Ovary (tissue), 9 donors: ENCODE results near the gene CNEP1R1. TPM values are rescaled to one million over a fixed set of nuclear protein-coding genes. Genes with fewer than 3 reads are reported as not detected.

Experiments used
- DNase-seq, 5 donors: peaks; one replicate each; pipeline ENCODE4 v3.0.0-alpha.2; 2019 to 2020
- H3K27ac ChIP-seq, 2 donors: fragments of 200-600 bp; one replicate each; pipeline versions ENCODE4 v1.5.1 to v1.8.0; 2019 to 2022
- H3K27me3 ChIP-seq: fragments of 200-600 bp; one replicate; pipeline ENCODE4 v1.8.0; 2022
- H3K36me3 ChIP-seq: fragments of 200-600 bp; sonication (generic); one replicate; pipeline ENCODE4 v1.5.1; 2019
- H3K4me1 ChIP-seq: one replicate; pipeline ENCODE4 v1.8.1; 2013; ENCODE audit warnings: mild to moderate bottlenecking, moderate library complexity; ENCODE audit not compliant: insufficient read depth
- H3K4me3 ChIP-seq: fragments of 200-600 bp; sonication (generic); one replicate; pipeline ENCODE4 v1.5.1; 2017
- H3K9me3 ChIP-seq, 2 donors: fragments of 200-600 bp in 1 of 2; sonication (generic) in 1 of 2; one replicate each; pipeline versions ENCODE4 v1.5.1 to v1.8.1; 2013 to 2019; ENCODE audit warnings: mild to moderate bottlenecking in 1 of 2, moderate library complexity in 1 of 2
- EP300 ChIP-seq: sonication (generic); formaldehyde crosslinking; IDR thresholded peaks from one replicate; pipeline ENCODE4 v1.6.1; 2017; ENCODE audit warnings: antibody characterized with exemption
- POLR2A ChIP-seq: fragments of 450-650 bp; IDR thresholded peaks from one replicate; pipeline ENCODE4 v1.6.1; 2017; ENCODE audit warnings: antibody characterized with exemption, mild to moderate bottlenecking, moderate library complexity
- WGBS, 3 donors: extraction: QIAGEN DNeasy Blood & Tissue Kit in 1 of 3; methylation state at CpG; one replicate each; pipeline versions ENCODE4 v1.1.5 to v1.1.7; 2013 to 2017; 5-methylcytosine and 5-hydroxymethylcytosine counted together
- intact Hi-C, 4 donors: fragments of 100-400 bp; cut with DNase I; formaldehyde crosslinking; loops; one replicate each; pipeline versions ENCODE4 v1.11.0 to v1.15.1; 2022 to 2023
- polyA plus RNA-seq, 2 donors: library from polyadenylated mRNA; stranded (reverse); fragments of 200-250 nt in 1 of 2; fragments of 350-450 nt in 1 of 2; fragmentation: Illumina TruSeq in 1 of 2; extraction: RNeasy Lipid Tissue Mini Kit (QIAGEN cat#74804) in 1 of 2; gene quantifications; one replicate each; pipeline ENCODE4 v1.2.3, GENCODE V29; 2013 to 2014
- total RNA-seq, 7 donors: library from RNA; depleted of rRNA in 2 of 7; stranded (reverse); fragments of >200 nt in 2 of 7; fragmentation: NEBNext Ultra II Directional in 3 of 7; extraction: Animal tissue kit (Norgen Biotek cat#: 25700) in 3 of 7; gene quantifications; one replicate each; pipeline versions ENCODE4 v1.1.0 to v1.2.4, GENCODE V29; 2016 to 2023
- TF ChIP-seq, protein P1 (sequence below), 3 donors: fragments of 450-650 bp in 2 of 3; fragments of 200-600 bp in 1 of 3; IDR thresholded peaks; one replicate each; pipeline versions ENCODE4 v1.5.1 to v1.8.0; 2016 to 2022; ENCODE audit warnings: antibody characterized with exemption in 3 of 3, mild to moderate bottlenecking in 1 of 3
- donor health status: DM: no; HTN: no; CAD: no; lungs with moderate emphysema.
- donor health status: DM: no; HTN: no; CAD: no.
- donor health status: Bipolar disorder and iron deficiency.
- donor health status: DM: yes; HTN: yes; CAD: no.
- donor health status: DM: no; HTN: no; CAD: no.
- donor health status: DM: yes; HTN: yes; CAD: no.

The CNEP1R1 gene
- total and polyA plus RNA-seq, 9 donors: 8.3 to 19.0 (median 13.3) TPM

GRCh38 chr16:49986351-49987124 lies 38.5 kb upstream of the CNEP1R1 start:
- no peaks in the 10 kb centered on the region for H3K36me3 ChIP-seq
- H3K4me1 ChIP-seq: peaks cover 2% of the 10 kb centered on the region
- 68 to 80% (median 72%) methylated on average over 17 of the region's 17 CpGs for WGBS, 3 donors
- intact Hi-C loops: no loop called here
- no peak for TF ChIP-seq EP300
- no peak for TF ChIP-seq POLR2A
- H3K27ac ChIP-seq: no peak overlapping the region
- no peaks in the 10 kb centered on the region for H3K9me3 ChIP-seq
- no peak overlapping the region for H3K4me3 ChIP-seq
- no peak for DNase-seq
- H3K27me3 ChIP-seq: no peaks in the 10 kb centered on the region

DNA sequence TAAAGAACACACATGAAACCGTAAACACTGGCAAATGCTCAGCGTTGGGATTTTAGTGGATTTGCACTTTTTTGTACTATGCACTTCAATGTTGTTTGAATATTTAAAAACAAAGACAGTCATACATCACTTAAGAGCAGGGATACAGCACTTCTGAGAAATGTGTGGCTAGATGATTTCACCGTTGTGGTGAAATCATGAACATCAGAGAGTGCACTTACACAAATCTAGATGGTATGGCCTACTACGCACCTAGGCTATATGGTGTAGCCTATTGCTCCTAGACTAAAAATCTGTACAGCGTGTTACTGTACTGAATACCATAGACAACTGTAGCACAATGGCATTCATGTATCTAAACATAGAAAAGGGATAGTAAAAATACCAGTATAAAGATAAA lies 37.6 kb upstream of the CNEP1R1 start:
- DNase-seq: no peak
- intact Hi-C loops: no loop called here
- Histone ChIP-seq H3K9me3 (no peaks in the 10 kb centered on the region), H3K4me3 (no peak overlapping the region), H3K4me1 (peaks cover 2% of the 10 kb centered on the region), H3K27ac (no peak overlapping the region), H3K27me3 (no peaks in the 10 kb centered on the region), H3K36me3 (no peaks in the 10 kb centered on the region)
- TF ChIP-seq EP300 (no peak), POLR2A (no peak)
- TF ChIP-seq, protein P1, sequence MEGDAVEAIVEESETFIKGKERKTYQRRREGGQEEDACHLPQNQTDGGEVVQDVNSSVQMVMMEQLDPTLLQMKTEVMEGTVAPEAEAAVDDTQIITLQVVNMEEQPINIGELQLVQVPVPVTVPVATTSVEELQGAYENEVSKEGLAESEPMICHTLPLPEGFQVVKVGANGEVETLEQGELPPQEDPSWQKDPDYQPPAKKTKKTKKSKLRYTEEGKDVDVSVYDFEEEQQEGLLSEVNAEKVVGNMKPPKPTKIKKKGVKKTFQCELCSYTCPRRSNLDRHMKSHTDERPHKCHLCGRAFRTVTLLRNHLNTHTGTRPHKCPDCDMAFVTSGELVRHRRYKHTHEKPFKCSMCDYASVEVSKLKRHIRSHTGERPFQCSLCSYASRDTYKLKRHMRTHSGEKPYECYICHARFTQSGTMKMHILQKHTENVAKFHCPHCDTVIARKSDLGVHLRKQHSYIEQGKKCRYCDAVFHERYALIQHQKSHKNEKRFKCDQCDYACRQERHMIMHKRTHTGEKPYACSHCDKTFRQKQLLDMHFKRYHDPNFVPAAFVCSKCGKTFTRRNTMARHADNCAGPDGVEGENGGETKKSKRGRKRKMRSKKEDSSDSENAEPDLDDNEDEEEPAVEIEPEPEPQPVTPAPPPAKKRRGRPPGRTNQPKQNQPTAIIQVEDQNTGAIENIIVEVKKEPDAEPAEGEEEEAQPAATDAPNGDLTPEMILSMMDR (IDR thresholded peaks at IDR 0.05): no peak
- WGBS, 3 donors: 84 to 91% (median 84%) methylated on average over 5 of the region's 5 CpGs

- no peak for TF ChIP-seq POLR2A
- no peak for TF ChIP-seq EP300
- TF ChIP-seq, protein P1 (IDR thresholded peaks at IDR 0.05): no peak
Observed at GRCh38 chr16:49992825-49993224, 32.2 kb upstream of the CNEP1R1 start.

GRCh38 chr16:49993579-49993978 lies 31.4 kb upstream of the CNEP1R1 start:
- Histone ChIP-seq H3K4me1 (no peaks in the 10 kb centered on the region), H3K36me3 (no peaks in the 10 kb centered on the region), H3K9me3 (no peaks in the 10 kb centered on the region), H3K27ac (no peak overlapping the region), H3K27me3 (no peaks in the 10 kb centered on the region), H3K4me3 (no peak overlapping the region)
- no peak for DNase-seq
- intact Hi-C loops: no loop called here
- TF ChIP-seq EP300: no peak
- no peak for TF ChIP-seq POLR2A
- TF ChIP-seq, protein P1 (IDR thresholded peaks at IDR 0.05): no peak
- 14 to 44% (median 18%) methylated on average over 1 of the region's 1 CpG for WGBS, 3 donors

More at GRCh38 chr16:49992825-49993224, 32.2 kb upstream of the CNEP1R1 start:
- Histone ChIP-seq H3K27ac (no peak overlapping the region), H3K4me3 (no peak overlapping the region), H3K4me1 (no peaks in the 10 kb centered on the region), H3K9me3 (no peaks in the 10 kb centered on the region), H3K27me3 (no peaks in the 10 kb centered on the region), H3K36me3 (no peaks in the 10 kb centered on the region)
- intact Hi-C loops: no loop called here
- no peak for DNase-seq
- WGBS, 3 donors: 86 to 95% (median 88%) methylated on average over 8 of the region's 8 CpGs

GRCh38 chr16:49994006-49994405 lies 31.0 kb upstream of the CNEP1R1 start:
- H3K36me3 ChIP-seq: no peaks in the 10 kb centered on the region
- H3K4me3 ChIP-seq: no peak overlapping the region
- no peak for TF ChIP-seq EP300
- TF ChIP-seq, protein P1 (IDR thresholded peaks at IDR 0.05): no peak
- TF ChIP-seq POLR2A: no peak
- intact Hi-C loops: no loop called here
- H3K27ac ChIP-seq: no peak overlapping the region
- no peak for DNase-seq
- H3K4me1 ChIP-seq: no peaks in the 10 kb centered on the region
- 3 to 10% (median 6%) methylated on average over 1 of the region's 1 CpG for WGBS, 3 donors
- no peaks in the 10 kb centered on the region for H3K9me3 ChIP-seq
- H3K27me3 ChIP-seq: no peaks in the 10 kb centered on the region
